Dendritic cell treated with granulocyte-macrophage colony-stimulating factor and Interleukin-4, amounts not matched to agents 40 ng/mL and 50 ng/mL, for 4 days (primary cell): Measurements from ENCODE around the gene IFITM10.
A peak's percentile ranks its signal among the peaks of the same experiment; 100 is the strongest.

Experiments used
- H3K27ac Mint-ChIP-seq: one replicate; pipeline ENCODE4 v1.8.0; 2022; ENCODE audit warnings: mild to moderate bottlenecking, mixed read lengths
- H3K27me3 Mint-ChIP-seq: one replicate; pipeline ENCODE4 v1.8.0; 2022; ENCODE audit warnings: mild to moderate bottlenecking, mixed read lengths
- H3K36me3 Mint-ChIP-seq: one replicate; pipeline ENCODE4 v1.8.0; 2022; ENCODE audit warnings: low read depth, mixed read lengths
- H3K4me1 Mint-ChIP-seq: one replicate; pipeline ENCODE4 v1.8.0; 2022; ENCODE audit warnings: low read depth, mixed read lengths
- H3K4me3 Mint-ChIP-seq: one replicate; pipeline ENCODE4 v1.8.0; 2022; ENCODE audit warnings: mild to moderate bottlenecking, moderate library complexity, mixed read lengths
- H3K9me3 Mint-ChIP-seq: one replicate; pipeline ENCODE4 v1.8.0; 2022; ENCODE audit warnings: mixed read lengths
- intact Hi-C: fragments of 100-400 bp; cut with micrococcal nuclease; formaldehyde crosslinking; loops from one replicate; pipeline ENCODE4 v1.15.0; 2022

The IFITM10 gene

GRCh38 chr11:1754376-1755150 is 4.2 kb upstream of the IFITM10 start:
- peaks cover 85% of the 10 kb centered on the region for H3K36me3 Mint-ChIP-seq
- no peak overlapping the region for H3K27ac Mint-ChIP-seq
- peaks cover 24% of the 10 kb centered on the region for H3K27me3 Mint-ChIP-seq
- H3K4me3 Mint-ChIP-seq: no peak overlapping the region
- intact Hi-C loops: loop anchor here (5.0 kb wide), 1 partner anchor 38 kb away; no protein-coding TSS in a partner anchor
- H3K4me1 Mint-ChIP-seq: peaks cover 94% of the 10 kb centered on the region
- H3K9me3 Mint-ChIP-seq: no peaks in the 10 kb centered on the region

- Mint-ChIP-seq H3K27ac (no peak overlapping the region), H3K4me1 (peaks cover 92% of the 10 kb centered on the region), H3K4me3 (no peak overlapping the region), H3K27me3 (peaks cover 29% of the 10 kb centered on the region), H3K9me3 (no peaks in the 10 kb centered on the region), H3K36me3 (peaks cover 78% of the 10 kb centered on the region)
- intact Hi-C loops: loop anchor here (5.0 kb wide), 1 partner anchor 38 kb away; no protein-coding TSS in a partner anchor
Measured at GRCh38 chr11:1753929-1754305, 3.5 kb upstream of the IFITM10 start.

GRCh38 chr11:1753229-1753928 is 3.0 kb upstream of the IFITM10 start:
- Mint-ChIP-seq H3K36me3 (peaks cover 73% of the 10 kb centered on the region), H3K27me3 (peaks cover 34% of the 10 kb centered on the region), H3K27ac (no peak overlapping the region), H3K4me1 (peaks cover 90% of the 10 kb centered on the region), H3K4me3 (no peak overlapping the region), H3K9me3 (no peaks in the 10 kb centered on the region)
- intact Hi-C loops: loop anchor here (5.0 kb wide), 1 partner anchor 39 kb away; no protein-coding TSS in a partner anchor

- Mint-ChIP-seq H3K27ac (no peak overlapping the region), H3K4me1 (peaks cover 88% of the 10 kb centered on the region), H3K4me3 (no peak overlapping the region), H3K36me3 (peaks cover 68% of the 10 kb centered on the region), H3K27me3 (peaks cover 38% of the 10 kb centered on the region), H3K9me3 (no peaks in the 10 kb centered on the region)
- intact Hi-C loops: loop anchor here (5.0 kb wide), 1 partner anchor 39 kb away; no protein-coding TSS in a partner anchor
Measured at GRCh38 chr11:1752907-1753228, 2.5 kb upstream of the IFITM10 start.

GRCh38 chr11:1751999-1752906 is 1.9 kb upstream of the IFITM10 start:
- peaks cover 82% of the 10 kb centered on the region for H3K4me1 Mint-ChIP-seq
- peak overlapping the region; percentile 39 for H3K27ac Mint-ChIP-seq
- no peak overlapping the region for H3K4me3 Mint-ChIP-seq
- H3K9me3 Mint-ChIP-seq: no peaks in the 10 kb centered on the region
- intact Hi-C loops: loop anchor here (5.0 kb wide), 1 partner anchor 40 kb away; no protein-coding TSS in a partner anchor
- H3K27me3 Mint-ChIP-seq: peaks cover 44% of the 10 kb centered on the region
- H3K36me3 Mint-ChIP-seq: peaks cover 67% of the 10 kb centered on the region

GRCh38 chr11:1751531-1751921 is 1.1 kb upstream of the IFITM10 start:
- peaks cover 51% of the 10 kb centered on the region for H3K27me3 Mint-ChIP-seq
- H3K9me3 Mint-ChIP-seq: no peaks in the 10 kb centered on the region
- H3K27ac Mint-ChIP-seq: peak overlapping the region; percentile 39
- peaks cover 80% of the 10 kb centered on the region for H3K4me1 Mint-ChIP-seq
- H3K4me3 Mint-ChIP-seq: no peak overlapping the region
- H3K36me3 Mint-ChIP-seq: peaks cover 60% of the 10 kb centered on the region
- intact Hi-C loops: loop anchor here (5.0 kb wide), 1 partner anchor 41 kb away; no protein-coding TSS in a partner anchor

GRCh38 chr11:1750840-1751530 is 590 bp upstream of the IFITM10 start:
- H3K27ac Mint-ChIP-seq: peak overlapping the region; percentile 39
- intact Hi-C loops: loop anchor here (5.0 kb wide), 1 partner anchor 41 kb away; no protein-coding TSS in a partner anchor

GRCh38 chr11:1749395-1750351 is 722 bp downstream of the IFITM10 start:
- H3K9me3 Mint-ChIP-seq: no peaks in the 10 kb centered on the region
- intact Hi-C loops: loop anchor here (5.0 kb wide), 1 partner anchor 43 kb away; no protein-coding TSS in a partner anchor
- peaks cover 42% of the 10 kb centered on the region for H3K36me3 Mint-ChIP-seq
- peak overlapping the region; percentile 27 for H3K4me3 Mint-ChIP-seq
- peaks cover 68% of the 10 kb centered on the region for H3K4me1 Mint-ChIP-seq
- H3K27ac Mint-ChIP-seq: peak overlapping the region; percentile 2
- H3K27me3 Mint-ChIP-seq: peaks cover 63% of the 10 kb centered on the region

More at GRCh38 chr11:1750840-1751530, 590 bp upstream of the IFITM10 start:
- Mint-ChIP-seq H3K27me3 (peaks cover 56% of the 10 kb centered on the region), H3K4me1 (peaks cover 80% of the 10 kb centered on the region), H3K4me3 (no peak overlapping the region), H3K9me3 (no peaks in the 10 kb centered on the region), H3K36me3 (peaks cover 55% of the 10 kb centered on the region)

- intact Hi-C loops: no loop called here
- Mint-ChIP-seq H3K9me3 (no peaks in the 10 kb centered on the region), H3K4me3 (peak overlapping the region; percentile 11)
Measured at GRCh38 chr11:1748636-1749394, 1.6 kb downstream of the IFITM10 start.

GRCh38 chr11:1747753-1748635 is 2.4 kb downstream of the IFITM10 start:
- Mint-ChIP-seq H3K9me3 (no peaks in the 10 kb centered on the region), H3K4me1 (peaks cover 54% of the 10 kb centered on the region), H3K4me3 (no peak overlapping the region), H3K27ac (no peak overlapping the region), H3K36me3 (peaks cover 25% of the 10 kb centered on the region), H3K27me3 (peaks cover 61% of the 10 kb centered on the region)
- intact Hi-C loops: no loop called here

More at GRCh38 chr11:1748636-1749394, 1.6 kb downstream of the IFITM10 start:
- H3K36me3 Mint-ChIP-seq: peaks cover 33% of the 10 kb centered on the region
- peaks cover 63% of the 10 kb centered on the region for H3K27me3 Mint-ChIP-seq
- no peak overlapping the region for H3K27ac Mint-ChIP-seq
- H3K4me1 Mint-ChIP-seq: peaks cover 62% of the 10 kb centered on the region
